K562 (cell line): ENCODE measurements around the gene KIF21A. TPM values are rescaled to one million over a fixed set of nuclear protein-coding genes. Genes with fewer than 3 reads are reported as not detected.

Experiments
- ATAC-seq: fragments of 200-7000 bp; cut with Tn5 transposase; 3 replicates; pipeline ENCODE4 v1.9.1; 2020; ENCODE audit warnings: moderate library complexity
- BruUV-seq: library from RNA; stranded (reverse); fragments of 400-500 nt; replicated peaks from 2 replicates; lab custom pipeline; 2021; lab: Mats Ljungman, UMichigan
- CTCF ChIA-PET: fragments of 300-600 bp; formaldehyde crosslinking; extraction: SDS; loops from one replicate; lab custom pipeline; 2021; ENCODE audit warnings: low intra/inter-chr PET ratio; lab: Yijun Ruan, JAX
- POLR2A ChIA-PET: fragments of 300-600, 350-650 bp; sonication (Branson Sonifier 250); formaldehyde crosslinking; extraction: SDS; loops from one replicate; lab custom pipeline; 2021; ENCODE audit warnings: antibody characterized with exemption, inconsistent platforms; lab: Yijun Ruan, JAX
- DNase-seq, 4 experiments: peaks; one replicate each; pipeline versions ENCODE4 v3.0.0 to v3.0.0-alpha.2; 2011 to 2018; ENCODE audit warnings: low spot score in 3 of 4, mixed read lengths in 3 of 4; ENCODE audit errors: extremely low read depth in 1 of 4
- FAIRE-seq: peaks from 2 replicates; lab custom pipeline; 2011; peaks lifted over from hg19 to GRCh38; lab: Jason Lieb, UNC
- H2AFZ ChIP-seq: 2 replicates; pipeline ENCODE4 v1.6.0; 2011; ENCODE audit warnings: low read depth, low read length, control low read depth, inconsistent platforms
- H3K27ac ChIP-seq: fragments of 200-600 bp; 3 replicates; pipeline ENCODE4 v1.8.0; 2011; ENCODE audit warnings: low read depth, mild to moderate bottlenecking, control low read depth, inconsistent platforms, low read length, moderate library complexity, mixed read lengths; ENCODE audit errors: extremely low read depth
- H3K27me3 ChIP-seq, 2 experiments: fragments of 300-600 bp in 1 of 2; 2 replicates in 1 of 2; 3 replicates in 1 of 2; pipeline versions ENCODE4 v1.6.0 to v1.8.0; 2011; ENCODE audit warnings: inconsistent platforms in 2 of 2, low read length in 2 of 2, mild to moderate bottlenecking in 1 of 2, mixed read lengths in 1 of 2, moderate library complexity in 1 of 2; ENCODE audit not compliant: control insufficient read depth in 2 of 2, insufficient read depth in 2 of 2
- H3K36me3 ChIP-seq: fragments of 300-600 bp; 3 replicates; pipeline ENCODE4 v1.8.0; 2011; ENCODE audit warnings: mild to moderate bottlenecking, low read length, inconsistent platforms; ENCODE audit not compliant: control insufficient read depth, insufficient read depth
- H3K4me1 ChIP-seq, 2 experiments: fragments of 200-600 bp in 1 of 2; replicated peaks in 1 of 2; 2 replicates in 1 of 2; 3 replicates in 1 of 2; pipeline versions ENCODE4 v1.5.1 to v1.8.0; 2011; ENCODE audit warnings: inconsistent platforms in 2 of 2, low read length in 2 of 2, mild to moderate bottlenecking in 1 of 2, mixed read lengths in 1 of 2, moderate library complexity in 1 of 2; ENCODE audit not compliant: control insufficient read depth in 2 of 2, insufficient read depth in 2 of 2
- H3K4me2 ChIP-seq: 2 replicates; pipeline ENCODE4 v1.6.1; 2011; ENCODE audit warnings: low read length, control low read depth, inconsistent platforms, mixed read lengths; ENCODE audit not compliant: insufficient read depth
- H3K4me3 ChIP-seq: fragments of 200-600 bp; sonication (generic), shearing (Covaris generic); 2 replicates; pipeline ENCODE4 v1.5.1; 2016; ENCODE audit warnings: control low read depth, inconsistent platforms
- H3K79me2 ChIP-seq: fragments of 200-600 bp; 3 replicates; pipeline ENCODE4 v1.8.0; 2011; ENCODE audit warnings: low read length, inconsistent platforms; ENCODE audit not compliant: control insufficient read depth, insufficient read depth
- H3K9ac ChIP-seq, 2 experiments: 2 replicates each; pipeline versions ENCODE4 v1.6.0 to v1.6.1; 2011; ENCODE audit warnings: low read depth in 2 of 2, low read length in 2 of 2, control low read depth in 1 of 2, inconsistent platforms in 1 of 2, mild to moderate bottlenecking in 1 of 2, mixed read lengths in 1 of 2; ENCODE audit not compliant: insufficient read depth in 1 of 2
- H3K9me1 ChIP-seq: one replicate; pipeline ENCODE4 v1.6.0; 2011; ENCODE audit warnings: inconsistent platforms, mild to moderate bottlenecking, low read length, moderate library complexity; ENCODE audit not compliant: control insufficient read depth, insufficient read depth
- H3K9me3 ChIP-seq: replicated peaks from 2 replicates; pipeline ENCODE4 v1.5.1; 2011; ENCODE audit warnings: low read depth, low read length, inconsistent platforms; ENCODE audit not compliant: control insufficient read depth, insufficient read depth
- H4K20me1 ChIP-seq: replicated peaks from 2 replicates; pipeline ENCODE4 v1.6.1; 2011; ENCODE audit warnings: low read length, inconsistent platforms, mixed read lengths; ENCODE audit not compliant: control insufficient read depth, insufficient read depth
- CTBP1 ChIP-seq: fragments of 450-650 bp; IDR thresholded peaks from 2 replicates; pipeline ENCODE4 v1.6.1; 2016; ENCODE audit warnings: borderline replicate concordance
- GATAD2B ChIP-seq: fragments of 450-650 bp; IDR thresholded peaks from 2 replicates; pipeline ENCODE4 v1.6.1; 2017; ENCODE audit warnings: mild to moderate bottlenecking, borderline replicate concordance
- HNRNPH1 ChIP-seq: fragments of 200-400 bp; formaldehyde crosslinking; optimal IDR thresholded peaks from 2 replicates; pipeline ENCODE3; 2017; ENCODE audit warnings: low read depth, mild to moderate bottlenecking, low read length, moderate library complexity
- MIER1 ChIP-seq: fragments of 450-650 bp; IDR thresholded peaks from 2 replicates; pipeline ENCODE4 v1.6.1; 2016; ENCODE audit warnings: antibody characterized with exemption, mild to moderate bottlenecking, low read depth
- MXI1 ChIP-seq: IDR thresholded peaks from 2 replicates; pipeline ENCODE4 v1.6.1; 2011; ENCODE audit warnings: low read depth, mild to moderate bottlenecking, improper control_type of control experiment, low read length
- NBN ChIP-seq: fragments of 450-650 bp; IDR thresholded peaks from 2 replicates; pipeline ENCODE4 v1.6.1; 2016; ENCODE audit warnings: low read depth, mild to moderate bottlenecking
- PKNOX1 ChIP-seq: fragments of 450-650 bp; IDR thresholded peaks from 2 replicates; pipeline ENCODE4 v1.6.1; 2016
- ZBED1 ChIP-seq: IDR thresholded peaks from 2 replicates; pipeline ENCODE4 v1.6.1; 2014
- ZNF655 ChIP-seq: fragments of 250-450 bp; sonication (Bioruptor Pico); IDR thresholded peaks from 2 replicates; pipeline ENCODE4 v1.5.0; 2021
- WGBS: fragments of 100-300 bp; shearing (Covaris generic); methylation state at CpG from one replicate; pipeline ENCODE4 v1.1.6; 2016; ENCODE audit warnings: low coverage, mixed read lengths; ENCODE audit not compliant: insufficient coverage; ENCODE audit errors: missing lambda C conversion rate; 5-methylcytosine and 5-hydroxymethylcytosine counted together
- in situ Hi-C: fragments of 300-500 bp; cut with MboI; formaldehyde crosslinking; loops from 4 replicates; pipeline ENCODE4 v1.15.0; 2018; ENCODE audit warnings: inconsistent platforms, mixed read lengths
- intact Hi-C: fragments of 100-400 bp; cut with micrococcal nuclease; formaldehyde crosslinking; loops from 2 replicates; pipeline ENCODE4 v1.14.2; 2022
- polyA plus RNA-seq, 8 experiments: library from polyadenylated mRNA; depleted of rRNA in 4 of 8; stranded (reverse) in 5 of 8; unstranded in 3 of 8; fragments of >200 nt; fragmentation: Nextera tagmentation in 2 of 8; fragmentation: Illumina TruSeq in 1 of 8; extraction: Ambion mirVana in 2 of 8; extraction: Trizol in 1 of 8; gene quantifications; 2 replicates each; pipeline versions ENCODE4 v1.2.1 to v1.2.3, GENCODE V29; 2011 to 2014; ENCODE audit warnings: inconsistent platforms in 1 of 8, missing spikeins in 1 of 8
- total RNA-seq, 7 experiments: library from RNA; depleted of rRNA in 6 of 7; stranded (reverse); fragments of >200 nt in 6 of 7; fragmentation: Illumina TruSeq in 2 of 7; extraction: Trizol in 2 of 7; gene quantifications; 2 replicates each; pipeline versions ENCODE4 v1.2.1 to v1.2.3, GENCODE V29; 2011 to 2021; ENCODE audit warnings: low replicate concordance in 1 of 7
- TF ChIP-seq, protein P1 (sequence below): IDR thresholded peaks from 2 replicates; pipeline ENCODE4 v1.6.1; 2011; ENCODE audit warnings: borderline replicate concordance, low read depth, mild to moderate bottlenecking, moderate library complexity, low read length; ENCODE audit not compliant: insufficient read depth, poor library complexity, severe bottlenecking

Gene KIF21A
- total and polyA plus RNA-seq, 9 of the 15 experiments (the other 6 are each of a cell fraction or from before 2014, with no cell fraction given): 17.7 to 45.0 (median 30.3) TPM

- Histone ChIP-seq H3K4me2 (no peak overlapping the region), H3K4me3 (no peak overlapping the region), H3K9ac (no peak overlapping the region), H3K9me3 (no peaks in the 10 kb centered on the region), H4K20me1 (no peaks in the 10 kb centered on the region), H3K4me1 (peaks cover 0 to 8% of the 10 kb centered on the region in 2 experiments; a peak in 1 of 5 replicates), H3K9me1 (no peaks in the 10 kb centered on the region), H3K36me3 (peaks cover 40% of the 10 kb centered on the region; the same call in 2 of the 3 replicates), H3K27ac (no peak overlapping the region), H2AFZ (no peak overlapping the region), H3K79me2 (0 out of 3 replicates have a peak, but pooled peaks cover 3% of the 10 kb centered on the region), H3K27me3 (no peaks in the 10 kb centered on the region)
- FAIRE-seq (no peak), ATAC-seq (no peak), DNase-seq (no peak)
- no peak for TF ChIP-seq MXI1
- TF ChIP-seq GATAD2B: no peak
- TF ChIP-seq MIER1: no peak
- in situ Hi-C loops (no loop called here), intact Hi-C loops (loop anchor here (5.0 kb wide), 1 partner anchor 258 kb away; a partner anchor contains a TSS)
- 97% methylated on average over 2 of the region's 2 CpGs for WGBS
- CTCF ChIA-PET: no interaction called here
- POLR2A ChIA-PET: no interaction called here
- no TSS peak for BruUV-seq
These were observed 73.2 kb downstream of the KIF21A start for GRCh38 chr12:39369756-39370155.

GRCh38 chr12:39368891-39369290, 74.0 kb downstream of the KIF21A start:
- Histone ChIP-seq H3K27me3 (no peaks in the 10 kb centered on the region), H3K36me3 (peaks cover 46% of the 10 kb centered on the region), H3K4me2 (no peak overlapping the region), H4K20me1 (no peaks in the 10 kb centered on the region), H3K9ac (no peak overlapping the region), H3K9me3 (no peaks in the 10 kb centered on the region), H2AFZ (no peak overlapping the region), H3K27ac (no peak overlapping the region), H3K4me3 (no peak overlapping the region), H3K79me2 (0 out of 3 replicates have a peak, but pooled peaks cover 3% of the 10 kb centered on the region), H3K9me1 (no peaks in the 10 kb centered on the region), H3K4me1 (peaks cover 0 to 8% of the 10 kb centered on the region in 2 experiments; a peak in 1 of 5 replicates)
- DNase-seq: no peak
- BruUV-seq: no TSS peak
- WGBS: 100% methylated on average over 2 of the region's 2 CpGs
- FAIRE-seq: no peak
- TF ChIP-seq HNRNPH1 (no peak), ZNF655 (no peak), ZBED1 (no peak), NBN (no peak), CTBP1 (no peak), PKNOX1 (no peak)
- TF ChIP-seq, protein P1, sequence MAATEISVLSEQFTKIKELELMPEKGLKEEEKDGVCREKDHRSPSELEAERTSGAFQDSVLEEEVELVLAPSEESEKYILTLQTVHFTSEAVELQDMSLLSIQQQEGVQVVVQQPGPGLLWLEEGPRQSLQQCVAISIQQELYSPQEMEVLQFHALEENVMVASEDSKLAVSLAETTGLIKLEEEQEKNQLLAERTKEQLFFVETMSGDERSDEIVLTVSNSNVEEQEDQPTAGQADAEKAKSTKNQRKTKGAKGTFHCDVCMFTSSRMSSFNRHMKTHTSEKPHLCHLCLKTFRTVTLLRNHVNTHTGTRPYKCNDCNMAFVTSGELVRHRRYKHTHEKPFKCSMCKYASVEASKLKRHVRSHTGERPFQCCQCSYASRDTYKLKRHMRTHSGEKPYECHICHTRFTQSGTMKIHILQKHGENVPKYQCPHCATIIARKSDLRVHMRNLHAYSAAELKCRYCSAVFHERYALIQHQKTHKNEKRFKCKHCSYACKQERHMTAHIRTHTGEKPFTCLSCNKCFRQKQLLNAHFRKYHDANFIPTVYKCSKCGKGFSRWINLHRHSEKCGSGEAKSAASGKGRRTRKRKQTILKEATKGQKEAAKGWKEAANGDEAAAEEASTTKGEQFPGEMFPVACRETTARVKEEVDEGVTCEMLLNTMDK: no peak
- in situ Hi-C loops (no loop called here), intact Hi-C loops (loop anchor here (5.0 kb wide), 1 partner anchor 258 kb away; a partner anchor contains a TSS)
- ATAC-seq: no peak
- ChIA-PET CTCF (no interaction called here), POLR2A (interaction anchor here (1.0 kb wide), 1 partner anchor 11 kb away, joined by 6 read pairs; no protein-coding TSS in a partner anchor)
